HepG2 (cell line): ENCODE results near the gene DNMT3A.

Experiments used
- CTCF ChIP-seq: sonication (generic); formaldehyde crosslinking; IDR thresholded peaks from 2 replicates; pipeline ENCODE4 v1.5.0; 2020; ENCODE audit warnings: mild to moderate bottlenecking, missing genetic modification reagents, moderate library complexity
- POLR2AphosphoS5 ChIP-seq: IDR thresholded peaks from 2 replicates; pipeline ENCODE4 v1.6.1; 2012; ENCODE audit warnings: low read depth, low read length
- ZNF451 ChIP-seq: sonication (generic); formaldehyde crosslinking; IDR thresholded peaks from 2 replicates; pipeline ENCODE4 v1.5.0; 2020; ENCODE audit warnings: mild to moderate bottlenecking, missing genetic modification reagents

DNA sequence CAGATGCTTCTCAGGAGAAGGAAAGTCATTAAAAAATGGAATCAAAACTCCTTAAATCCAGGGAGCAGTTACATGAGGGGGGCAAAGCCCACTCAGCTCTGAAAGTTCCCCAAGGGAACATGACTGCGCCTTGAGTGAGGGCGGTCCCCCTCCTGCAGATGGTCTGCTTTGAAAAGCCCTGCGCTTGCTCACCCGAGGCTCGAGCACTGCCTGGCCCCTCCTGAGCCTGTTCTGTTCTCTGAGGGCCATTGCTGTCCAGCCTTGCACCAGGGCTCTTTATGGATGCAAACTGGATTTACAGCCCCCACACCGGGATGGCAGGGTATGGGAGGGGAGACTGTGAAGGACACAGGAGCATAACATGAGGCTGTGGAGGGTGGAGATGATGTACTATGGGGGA is 37.8 kb upstream of the DNMT3A start:
- TF ChIP-seq ZNF451 (CRISPR knock-in tag), result no peak
- no peak for TF ChIP-seq POLR2AphosphoS5
- TF ChIP-seq CTCF (CRISPR knock-in tag), result no peak
